Transverse colon (tissue), 4 donors: ENCODE measurements around the gene AOAH. TPM values are rescaled to one million over a fixed set of nuclear protein-coding genes. Genes with fewer than 3 reads are reported as not detected.

Experiments used
- DNase-seq: peaks from one replicate; pipeline ENCODE4 v3.0.0-alpha.2; 2019
- H3K27ac ChIP-seq, 4 donors: fragments of 200-600 bp; sonication (generic); 2 replicates each; pipeline ENCODE4 v1.5.1; 2016 to 2018; ENCODE audit warnings: inconsistent platforms in 4 of 4
- H3K27me3 ChIP-seq: fragments of 200-600 bp; sonication (generic); 2 replicates; pipeline ENCODE4 v1.5.1; 2017; ENCODE audit warnings: inconsistent platforms
- H3K36me3 ChIP-seq, 4 donors: fragments of 200-600 bp; sonication (generic); 2 replicates each; pipeline ENCODE4 v1.5.1; 2017 to 2019; ENCODE audit warnings: inconsistent platforms in 4 of 4
- H3K4me1 ChIP-seq, 4 donors: fragments of 200-600 bp; sonication (generic); 2 replicates each; pipeline ENCODE4 v1.5.1; 2017 to 2020; ENCODE audit warnings: inconsistent platforms in 4 of 4
- H3K4me3 ChIP-seq, 4 donors: fragments of 200-600 bp; sonication (generic); 1 replicate in 1 of 4; 2 replicates in 3 of 4; pipeline versions ENCODE4 v1.5.1 to v1.6.1; 2017 to 2019; ENCODE audit warnings: inconsistent platforms in 4 of 4
- H3K9me3 ChIP-seq, 2 donors: fragments of 200-600 bp; sonication (generic); 2 replicates each; pipeline ENCODE4 v1.5.1; 2017 to 2019; ENCODE audit warnings: inconsistent platforms in 2 of 2
- CTCF ChIP-seq, 5 experiments: fragments of 200-600 bp in 3 of 5; fragments of 450-650 bp in 2 of 5; sonication (generic) in 3 of 5; IDR thresholded peaks; 1 replicate in 2 of 5; 2 replicates in 3 of 5; pipeline ENCODE4 v1.5.1; 2016 to 2017; ENCODE audit warnings: antibody characterized with exemption in 5 of 5, inconsistent platforms in 3 of 5, mild to moderate bottlenecking in 2 of 5, moderate library complexity in 1 of 5
- EP300 ChIP-seq: sonication (generic); formaldehyde crosslinking; IDR thresholded peaks from one replicate; pipeline ENCODE4 v1.6.1; 2017; ENCODE audit warnings: antibody characterized with exemption, low read depth
- POLR2A ChIP-seq: fragments of 450-650 bp; IDR thresholded peaks from one replicate; pipeline ENCODE4 v1.6.1; 2016; ENCODE audit warnings: antibody characterized with exemption, mild to moderate bottlenecking, moderate library complexity
- POLR2AphosphoS5 ChIP-seq, 3 donors: sonication (generic); formaldehyde crosslinking; IDR thresholded peaks; one replicate each; pipeline ENCODE4 v1.6.1; 2016; ENCODE audit warnings: antibody characterized with exemption in 3 of 3
- WGBS, 2 donors: methylation state at CpG; one replicate each; pipeline ENCODE4 v1.1.5; 2018; ENCODE audit warnings: low coverage in 1 of 2; 5-methylcytosine and 5-hydroxymethylcytosine counted together
- in situ Hi-C, 4 donors: fragments of 200-750 bp; cut with MboI; loops; one replicate each; pipeline versions ENCODE4 v1.15.0 to v1.15.1; 2017; ENCODE audit warnings: low sequenced_read_pairs in 3 of 4, low pct_ligation_motif_present in 1 of 4, low pct_unique_long_range_greater_than_20kb in 1 of 4
- intact Hi-C: fragments of 100-400 bp; cut with DNase I; formaldehyde crosslinking; loops from one replicate; pipeline ENCODE4 v1.15.1; 2023; ENCODE audit warnings: low total_unique reads
- total RNA-seq, 4 donors: library from RNA; depleted of rRNA; stranded (reverse); fragments of >200 nt; gene quantifications; one replicate each; pipeline ENCODE4 v1.1.0, GENCODE V29; 2016

AOAH gene
- total RNA-seq, 4 donors from 2014 or later, result 82.8 to 139 (median 102) TPM

DNA sequence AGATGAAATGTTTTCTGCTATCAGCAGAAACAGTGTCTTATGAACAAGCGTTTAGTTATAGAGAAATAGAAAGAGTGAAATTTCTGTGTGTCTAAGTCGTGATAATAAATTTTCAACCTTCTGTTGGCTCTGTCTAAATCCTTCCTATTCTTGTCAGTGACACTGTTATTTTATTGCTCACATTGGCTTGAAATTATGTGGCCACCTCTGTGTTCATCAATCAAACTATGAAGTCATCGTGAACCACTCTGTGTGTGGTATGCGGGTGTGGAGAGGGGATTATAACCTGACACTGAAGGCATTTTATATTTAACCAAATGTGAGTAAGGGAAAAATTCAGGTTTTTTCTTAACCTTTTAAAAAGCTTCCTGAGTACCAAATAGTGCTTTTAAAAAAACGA, 12.3 kb downstream of the AOAH start:
- in situ Hi-C loops (no loop called here), intact Hi-C loops (no loop called here)
- no peak for DNase-seq
- TF ChIP-seq EP300 (no peak), POLR2A (no peak), POLR2AphosphoS5 (IDR thresholded peaks at IDR 0.05) (no peak), CTCF (IDR thresholded peaks at IDR 0.05) (no peak)
- H3K27ac ChIP-seq, result no peak overlapping the region
- H3K4me1 ChIP-seq, result no peaks in the 10 kb centered on the region
- H3K27me3 ChIP-seq, result no peaks in the 10 kb centered on the region
- 73 to 85% methylated on average over 5 of the region's 5 CpGs for WGBS, 2 donors
- no peaks in the 10 kb centered on the region for H3K9me3 ChIP-seq
- no peaks in the 10 kb centered on the region for H3K36me3 ChIP-seq
- no peak overlapping the region for H3K4me3 ChIP-seq

- TF ChIP-seq POLR2AphosphoS5 (IDR thresholded peaks at IDR 0.05) (no peak), CTCF (IDR thresholded peaks at IDR 0.05) (no peak), EP300 (no peak), POLR2A (no peak)
- 60 to 84% methylated on average over 1 of the region's 1 CpG for WGBS, 2 donors
- Histone ChIP-seq H3K4me1 (no peaks in the 10 kb centered on the region), H3K27ac (no peak overlapping the region), H3K9me3 (no peaks in the 10 kb centered on the region), H3K4me3 (no peak overlapping the region), H3K36me3 (no peaks in the 10 kb centered on the region), H3K27me3 (no peaks in the 10 kb centered on the region)
- in situ Hi-C loops (no loop called here), intact Hi-C loops (no loop called here)
- DNase-seq, result no peak
Observed at GRCh38 chr7:36711256-36711655, 13.0 kb downstream of the AOAH start.

DNA sequence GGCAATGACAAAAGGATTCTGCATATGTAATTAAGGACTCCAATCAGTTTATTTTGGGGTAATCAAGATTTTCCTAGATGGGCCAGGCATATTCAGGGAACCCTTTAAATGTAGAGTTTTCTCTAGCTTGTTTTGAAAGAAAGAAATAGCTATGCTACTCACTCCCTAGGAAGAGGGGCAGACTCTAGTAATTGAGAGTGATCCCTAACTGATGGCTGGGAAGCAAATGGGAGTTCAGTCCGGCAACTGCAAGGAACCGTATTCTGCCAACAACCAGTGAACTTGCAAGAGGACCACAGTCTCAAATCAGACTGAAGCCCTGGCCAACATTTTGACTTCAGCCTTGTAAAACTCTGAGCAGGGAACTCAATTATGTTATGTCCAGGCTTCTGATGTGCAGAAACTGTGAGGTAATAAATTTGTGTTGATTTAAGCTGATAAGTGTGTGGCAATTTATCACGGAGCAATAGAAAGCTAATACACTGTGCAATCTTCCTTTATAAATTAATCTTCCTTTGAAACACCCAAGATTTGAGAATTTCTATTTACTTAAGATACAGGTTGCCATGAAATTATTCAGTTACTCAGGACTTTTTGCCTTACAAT, 14.0 kb downstream of the AOAH start:
- no peaks in the 10 kb centered on the region for H3K9me3 ChIP-seq
- WGBS, 2 donors, result 17 to 39% methylated on average over 1 to 3 of the region's 3 CpGs
- no peak overlapping the region for H3K4me3 ChIP-seq
- H3K27me3 ChIP-seq, result no peaks in the 10 kb centered on the region
- H3K27ac ChIP-seq, result no peak overlapping the region
- H3K4me1 ChIP-seq, result no peaks in the 10 kb centered on the region
- no peak for DNase-seq
- H3K36me3 ChIP-seq, result no peaks in the 10 kb centered on the region
- TF ChIP-seq CTCF (IDR thresholded peaks at IDR 0.05), result no peak
- no peak for TF ChIP-seq EP300
- no peak for TF ChIP-seq POLR2AphosphoS5 (IDR thresholded peaks at IDR 0.05)
- TF ChIP-seq POLR2A, result no peak
- intact Hi-C loops, result no loop called here
- in situ Hi-C loops, result no loop called here

GRCh38 chr7:36708767-36709166, 15.5 kb downstream of the AOAH start:
- in situ Hi-C loops, result no loop called here
- no peak for DNase-seq

More at GRCh38 chr7:36708767-36709166, 15.5 kb downstream of the AOAH start:
- H3K36me3 ChIP-seq, result no peaks in the 10 kb centered on the region
- TF ChIP-seq CTCF (IDR thresholded peaks at IDR 0.05) (no peak), POLR2AphosphoS5 (IDR thresholded peaks at IDR 0.05) (no peak), POLR2A (no peak), EP300 (no peak)
- no peak overlapping the region for H3K4me3 ChIP-seq
- intact Hi-C loops, result no loop called here
- H3K9me3 ChIP-seq, result no peaks in the 10 kb centered on the region
- no peak overlapping the region for H3K27ac ChIP-seq
- no peaks in the 10 kb centered on the region for H3K27me3 ChIP-seq
- H3K4me1 ChIP-seq, result no peaks in the 10 kb centered on the region
- WGBS, 2 donors, result 76 to 78% methylated on average over 1 to 5 of the region's 5 CpGs
